Measurements from ENCODE around the gene GRIA1. TPM values are rescaled to one million over a fixed set of nuclear protein-coding genes. Genes with fewer than 3 reads are reported as not detected.

Gene GRIA1
- total and polyA plus RNA-seq, 10 of the 15 experiments (the other 5 are each of a cell fraction or from before 2014, with no cell fraction given), result 0.04 to 0.18 (median 0.04) TPM; not detected in 7

DNA sequence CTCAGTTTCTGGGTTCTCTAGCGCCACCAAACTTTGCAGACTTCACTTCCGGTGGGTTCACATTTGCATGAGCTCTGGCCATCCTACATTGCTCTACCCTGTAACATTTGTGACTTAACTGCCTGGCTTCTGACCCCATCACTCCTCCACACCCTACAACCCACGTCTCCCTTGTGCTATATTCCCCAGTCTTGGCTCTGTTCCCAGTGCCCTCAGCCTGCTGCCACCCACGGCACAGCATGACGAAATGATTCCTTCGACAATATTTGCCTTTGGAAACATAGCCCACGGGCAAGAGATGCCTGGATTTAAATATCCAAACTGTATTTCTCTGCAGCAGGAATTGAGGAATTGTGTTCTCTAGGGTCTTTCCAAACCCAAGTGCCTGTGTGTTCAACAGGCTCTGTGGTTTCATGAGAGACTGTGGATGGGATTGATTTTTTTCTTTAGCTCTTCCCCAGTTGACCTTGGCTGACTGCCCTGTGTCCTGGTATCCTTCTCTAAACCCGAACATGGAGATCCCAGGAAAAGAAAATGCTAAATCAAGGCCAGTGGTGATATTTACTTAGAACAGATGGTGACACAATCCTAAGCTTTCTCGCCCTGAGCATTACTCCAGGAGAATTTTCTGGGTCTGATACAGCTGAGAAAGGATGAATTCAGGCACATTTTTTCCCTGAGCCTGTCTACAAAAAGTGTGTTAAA is 44.4 kb upstream of the GRIA1 start:
- BruUV-seq (replicated peaks), result no TSS peak
- no peak overlapping the region for H3K27ac ChIP-seq (ENCODE audit: control insufficient read depth, insufficient read depth)
- DNase-seq (ENCODE audit: low read depth, low spot score) (no peak), ATAC-seq (no peak; the same call in 1 of the 3 replicates), FAIRE-seq (no peak)
- H3K4me2 ChIP-seq (ENCODE audit: control insufficient read depth, insufficient read depth), result no peak overlapping the region
- POLR2A ChIA-PET, result no interaction called here
- no peak overlapping the region for H3K9ac ChIP-seq (ENCODE audit: control insufficient read depth, insufficient read depth, low read length)
- WGBS (ENCODE audit: insufficient coverage, insufficient replicate concordance, low lambda C conversion rate, missing lambda C conversion rate), result 39% methylated on average over 9 of the region's 9 CpGs
- SMC1A ChIA-PET (ENCODE audit: uncharacterized antibody, unreplicated experiment), result interaction anchor here (0.6 to 1.3 kb wide), 2 partner anchors 48 to 113 kb away, joined by 3 read pairs; no protein-coding TSS in a partner anchor
- intact Hi-C loops (cut with micrococcal nuclease; ENCODE audit: unreplicated experiment), result no loop called here
- no peaks in the 10 kb centered on the region for H3K79me2 ChIP-seq (ENCODE audit: control insufficient read depth, insufficient read depth, low read length)
- H3K36me3 ChIP-seq (ENCODE audit: control insufficient read depth in 2 of 2, insufficient read depth in 2 of 2, low read length in 1 of 2), result no peaks in the 10 kb centered on the region
- H3K27me3 ChIP-seq (replicated peaks in 1 of 2; ENCODE audit: control insufficient read depth in 2 of 2, insufficient read depth in 2 of 2, low read length in 1 of 2), result no peaks in the 10 kb centered on the region; a peak in 1 of 4 replicates
- no peak overlapping the region for H2AFZ ChIP-seq (ENCODE audit: control insufficient read depth, low read depth, low read length)
- in situ Hi-C loops (cut with MboI), result no loop called here
- CTCF ChIA-PET, result interaction anchor here (0.7 to 1.2 kb wide), 3 partner anchors 15 to 26 kb away, joined by 3 read pairs; no protein-coding TSS in a partner anchor
- H3K9me3 ChIP-seq (replicated peaks; ENCODE audit: control insufficient read depth, insufficient read depth, low read length), result no peaks in the 10 kb centered on the region
- TF ChIP-seq CHD4 (IDR thresholded peaks at IDR 0.05) (no peak), JUND (IDR thresholded peaks at IDR 0.05; ENCODE audit: low read depth, low read length) (no peak), KAT2A (conservative IDR thresholded peaks at IDR 0.05; ENCODE audit: control insufficient read depth, low read depth, low read length) (no peak), MEF2A (IDR thresholded peaks at IDR 0.05; ENCODE audit: insufficient read depth, low read depth, low read length) (no peak), SREBF1 (IDR thresholded peaks at IDR 0.05; ENCODE audit: low read length) (no peak), BACH1 (IDR thresholded peaks at IDR 0.05; ENCODE audit: borderline replicate concordance) (no peak)
- TF ChIP-seq, protein P1, sequence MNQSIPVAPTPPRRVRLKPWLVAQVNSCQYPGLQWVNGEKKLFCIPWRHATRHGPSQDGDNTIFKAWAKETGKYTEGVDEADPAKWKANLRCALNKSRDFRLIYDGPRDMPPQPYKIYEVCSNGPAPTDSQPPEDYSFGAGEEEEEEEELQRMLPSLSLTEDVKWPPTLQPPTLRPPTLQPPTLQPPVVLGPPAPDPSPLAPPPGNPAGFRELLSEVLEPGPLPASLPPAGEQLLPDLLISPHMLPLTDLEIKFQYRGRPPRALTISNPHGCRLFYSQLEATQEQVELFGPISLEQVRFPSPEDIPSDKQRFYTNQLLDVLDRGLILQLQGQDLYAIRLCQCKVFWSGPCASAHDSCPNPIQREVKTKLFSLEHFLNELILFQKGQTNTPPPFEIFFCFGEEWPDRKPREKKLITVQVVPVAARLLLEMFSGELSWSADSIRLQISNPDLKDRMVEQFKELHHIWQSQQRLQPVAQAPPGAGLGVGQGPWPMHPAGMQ (IDR thresholded peaks at IDR 0.05; ENCODE audit: borderline replicate concordance), result no peak
- TF ChIP-seq, protein P2, sequence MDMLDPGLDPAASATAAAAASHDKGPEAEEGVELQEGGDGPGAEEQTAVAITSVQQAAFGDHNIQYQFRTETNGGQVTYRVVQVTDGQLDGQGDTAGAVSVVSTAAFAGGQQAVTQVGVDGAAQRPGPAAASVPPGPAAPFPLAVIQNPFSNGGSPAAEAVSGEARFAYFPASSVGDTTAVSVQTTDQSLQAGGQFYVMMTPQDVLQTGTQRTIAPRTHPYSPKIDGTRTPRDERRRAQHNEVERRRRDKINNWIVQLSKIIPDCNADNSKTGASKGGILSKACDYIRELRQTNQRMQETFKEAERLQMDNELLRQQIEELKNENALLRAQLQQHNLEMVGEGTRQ (IDR thresholded peaks at IDR 0.05; ENCODE audit: borderline replicate concordance, low read depth, low read length), result no peak
- H3K4me3 ChIP-seq, result no peak overlapping the region
- RAD21 ChIA-PET (ENCODE audit: unreplicated experiment), result no interaction called here
- H4K20me1 ChIP-seq (ENCODE audit: control insufficient read depth, insufficient read depth), result no peaks in the 10 kb centered on the region
- H3K4me1 ChIP-seq (ENCODE audit: control insufficient read depth, insufficient read depth, low read length), result no peaks in the 10 kb centered on the region

Data from GM12878 (cell line).